HEK293 (cell line): Measurements from ENCODE around the gene PLEKHH2.
A peak's percentile ranks its signal among the peaks of the same experiment; 100 is the strongest.

Source experiments
- AEBP2 ChIP-seq: fragments of 450-650 bp; formaldehyde crosslinking; IDR thresholded peaks from 2 replicates; pipeline ENCODE4 v1.5.1; 2016; ENCODE audit warnings: missing biosample characterization, missing genetic modification characterization, borderline replicate concordance
- ATF2 ChIP-seq: fragments of 450-650 bp; formaldehyde crosslinking; IDR thresholded peaks from 2 replicates; pipeline ENCODE4 v1.5.1; 2016; ENCODE audit warnings: missing biosample characterization, missing genetic modification characterization, low read depth
- FEZF1 ChIP-seq: fragments of 450-650 bp; formaldehyde crosslinking; IDR thresholded peaks from 2 replicates; pipeline ENCODE4 v1.5.1; 2016; ENCODE audit warnings: missing biosample characterization, missing genetic modification characterization
- OVOL3 ChIP-seq: fragments of 450-650 bp; formaldehyde crosslinking; IDR thresholded peaks from 2 replicates; pipeline ENCODE4 v1.5.1; 2016; ENCODE audit warnings: missing biosample characterization, missing genetic modification characterization
- PRDM1 ChIP-seq: fragments of 450-650 bp; formaldehyde crosslinking; IDR thresholded peaks from 2 replicates; pipeline ENCODE4; 2016; ENCODE audit warnings: missing biosample characterization, missing genetic modification characterization
- SP7 ChIP-seq: fragments of 450-650 bp; formaldehyde crosslinking; IDR thresholded peaks from 2 replicates; pipeline ENCODE4 v1.5.1; 2016; ENCODE audit warnings: missing biosample characterization, missing genetic modification characterization
- ZBTB44 ChIP-seq: fragments of 450-650 bp; IDR thresholded peaks from 2 replicates; pipeline ENCODE4 v1.5.1; 2018; ENCODE audit warnings: missing biosample characterization, mild to moderate bottlenecking, missing genetic modification characterization
- ZFP69B ChIP-seq: fragments of 450-650 bp; formaldehyde crosslinking; IDR thresholded peaks from 2 replicates; pipeline ENCODE4 v1.5.1; 2016; ENCODE audit warnings: missing biosample characterization, missing genetic modification characterization
- ZNF133 ChIP-seq: fragments of 450-650 bp; formaldehyde crosslinking; IDR thresholded peaks from 2 replicates; pipeline ENCODE4 v1.5.1; 2016; ENCODE audit warnings: missing biosample characterization, missing genetic modification characterization
- ZNF221 ChIP-seq: fragments of 450-650 bp; formaldehyde crosslinking; IDR thresholded peaks from 2 replicates; pipeline ENCODE4 v1.5.1; 2017; ENCODE audit warnings: missing biosample characterization, missing genetic modification characterization, borderline replicate concordance
- ZNF239 ChIP-seq: fragments of 450-650 bp; formaldehyde crosslinking; IDR thresholded peaks from 2 replicates; pipeline ENCODE4 v1.5.1; 2016; ENCODE audit warnings: missing biosample characterization, missing genetic modification characterization
- ZNF248 ChIP-seq: fragments of 450-650 bp; formaldehyde crosslinking; IDR thresholded peaks from 2 replicates; pipeline ENCODE4 v1.5.1; 2017; ENCODE audit warnings: missing biosample characterization, missing genetic modification characterization
- ZNF292 ChIP-seq: fragments of 450-650 bp; formaldehyde crosslinking; IDR thresholded peaks from 2 replicates; pipeline ENCODE4 v1.5.1; 2016; ENCODE audit warnings: low read depth, missing biosample characterization, missing genetic modification characterization, borderline replicate concordance
- ZNF366 ChIP-seq: fragments of 450-650 bp; formaldehyde crosslinking; conservative IDR thresholded peaks from 2 replicates; pipeline ENCODE4 v1.5.1; 2016; ENCODE audit warnings: missing biosample characterization, missing genetic modification characterization
- ZNF37A ChIP-seq: fragments of 450-650 bp; IDR thresholded peaks from 2 replicates; pipeline ENCODE4 v1.5.1; 2018; ENCODE audit warnings: missing biosample characterization, missing genetic modification characterization
- ZNF404 ChIP-seq: fragments of 450-650 bp; formaldehyde crosslinking; IDR thresholded peaks from 2 replicates; pipeline ENCODE4 v1.5.1; 2017; ENCODE audit warnings: missing biosample characterization, missing genetic modification characterization
- ZNF530 ChIP-seq: fragments of 450-650 bp; formaldehyde crosslinking; IDR thresholded peaks from 2 replicates; pipeline ENCODE4 v1.5.1; 2016; ENCODE audit warnings: low read depth, missing biosample characterization, missing genetic modification characterization
- ZNF558 ChIP-seq: fragments of 450-650 bp; formaldehyde crosslinking; IDR thresholded peaks from 2 replicates; pipeline ENCODE4 v1.5.1; 2016; ENCODE audit warnings: missing biosample characterization, missing genetic modification characterization
- ZNF561 ChIP-seq: fragments of 450-650 bp; IDR thresholded peaks from 2 replicates; pipeline ENCODE4 v1.5.1; 2018; ENCODE audit warnings: missing biosample characterization, missing genetic modification characterization, borderline replicate concordance
- ZNF621 ChIP-seq: fragments of 450-650 bp; formaldehyde crosslinking; IDR thresholded peaks from 2 replicates; pipeline ENCODE4 v1.5.1; 2017; ENCODE audit warnings: missing biosample characterization, missing genetic modification characterization
- ZNF623 ChIP-seq: fragments of 450-650 bp; formaldehyde crosslinking; IDR thresholded peaks from 2 replicates; pipeline ENCODE4 v1.5.1; 2016; ENCODE audit warnings: missing biosample characterization, missing genetic modification characterization
- ZNF76 ChIP-seq: fragments of 450-650 bp; formaldehyde crosslinking; IDR thresholded peaks from 2 replicates; pipeline ENCODE4; 2016; ENCODE audit warnings: low read depth, missing biosample characterization, missing genetic modification characterization, borderline replicate concordance
- ZNF776 ChIP-seq: fragments of 450-650 bp; formaldehyde crosslinking; IDR thresholded peaks from 2 replicates; pipeline ENCODE4 v1.5.0; 2017; ENCODE audit warnings: missing biosample characterization, missing genetic modification characterization, borderline replicate concordance
- ZNF791 ChIP-seq: fragments of 450-650 bp; formaldehyde crosslinking; IDR thresholded peaks from 2 replicates; pipeline ENCODE4 v1.5.1; 2016; ENCODE audit warnings: missing biosample characterization, missing genetic modification characterization
- TF ChIP-seq, protein P1 (sequence below): fragments of 450-650 bp; formaldehyde crosslinking; IDR thresholded peaks from 2 replicates; pipeline ENCODE4 v1.5.1; 2016; ENCODE audit warnings: missing biosample characterization, missing genetic modification characterization
- TF ChIP-seq, protein P2 (sequence below): fragments of 450-650 bp; formaldehyde crosslinking; IDR thresholded peaks from 2 replicates; pipeline ENCODE4 v1.5.1; 2016; ENCODE audit warnings: missing biosample characterization, missing genetic modification characterization
- TF ChIP-seq, protein P3 (sequence below): fragments of 450-650 bp; formaldehyde crosslinking; IDR thresholded peaks from 2 replicates; pipeline ENCODE4 v1.5.1; 2016; ENCODE audit warnings: missing biosample characterization, missing genetic modification characterization, borderline replicate concordance

Gene PLEKHH2

GRCh38 chr2:43634604-43635306 is 2.3 kb upstream of the PLEKHH2 start (continued):
- TF ChIP-seq, protein P1, sequence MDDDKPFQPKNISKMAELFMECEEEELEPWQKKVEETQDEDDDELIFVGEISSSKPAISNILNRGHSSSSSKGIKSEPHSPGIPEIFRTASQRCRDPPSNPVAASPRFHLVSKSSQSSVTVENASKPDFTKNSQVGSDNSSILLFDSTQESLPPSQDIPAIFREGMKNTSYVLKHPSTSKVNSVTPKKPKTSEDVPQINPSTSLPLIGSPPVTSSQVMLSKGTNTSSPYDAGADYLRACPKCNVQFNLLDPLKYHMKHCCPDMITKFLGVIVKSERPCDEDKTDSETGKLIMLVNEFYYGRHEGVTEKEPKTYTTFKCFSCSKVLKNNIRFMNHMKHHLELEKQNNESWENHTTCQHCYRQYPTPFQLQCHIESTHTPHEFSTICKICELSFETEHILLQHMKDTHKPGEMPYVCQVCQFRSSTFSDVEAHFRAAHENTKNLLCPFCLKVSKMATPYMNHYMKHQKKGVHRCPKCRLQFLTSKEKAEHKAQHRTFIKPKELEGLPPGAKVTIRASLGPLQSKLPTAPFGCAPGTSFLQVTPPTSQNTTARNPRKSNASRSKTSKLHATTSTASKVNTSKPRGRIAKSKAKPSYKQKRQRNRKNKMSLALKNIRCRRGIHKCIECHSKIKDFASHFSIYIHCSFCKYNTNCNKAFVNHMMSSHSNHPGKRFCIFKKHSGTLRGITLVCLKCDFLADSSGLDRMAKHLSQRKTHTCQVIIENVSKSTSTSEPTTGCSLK (tag by site-specific recombination), result no peak
- TF ChIP-seq ZNF621 (no peak), ZNF776 (tag by site-specific recombination) (no peak), ZNF404 (no peak), OVOL3 (tag by site-specific recombination) (peak; percentile 81; the same call in 1 of the 2 replicates), ZNF791 (tag by site-specific recombination) (no peak), ZNF133 (tag by site-specific recombination) (no peak), ZFP69B (0 out of 2 replicates have a peak, but pooled peaks have one; percentile 16), ZNF248 (tag by site-specific recombination) (no peak), ZNF561 (tag by site-specific recombination) (0 out of 2 replicates have a peak, but pooled peaks have one; percentile 35), ZNF558 (tag by site-specific recombination) (no peak), ZNF366 (no peak), ATF2 (tag by site-specific recombination) (peak; percentile 43; the same call in 1 of the 2 replicates), ZNF530 (tag by site-specific recombination) (no peak), SP7 (tag by site-specific recombination) (0 out of 2 replicates have a peak, but pooled peaks have one; percentile 21), ZNF37A (no peak), AEBP2 (no peak), ZNF623 (no peak), ZNF76 (tag by site-specific recombination) (no peak), ZNF239 (tag by site-specific recombination) (no peak), FEZF1 (peak; percentile 53), ZNF292 (tag by site-specific recombination) (no peak), ZNF221 (tag by site-specific recombination) (no peak), ZBTB44 (tag by site-specific recombination) (peak; percentile 63), PRDM1 (tag by site-specific recombination) (no peak)
- TF ChIP-seq, protein P2, sequence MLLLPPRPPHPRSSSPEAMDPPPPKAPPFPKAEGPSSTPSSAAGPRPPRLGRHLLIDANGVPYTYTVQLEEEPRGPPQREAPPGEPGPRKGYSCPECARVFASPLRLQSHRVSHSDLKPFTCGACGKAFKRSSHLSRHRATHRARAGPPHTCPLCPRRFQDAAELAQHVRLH, result no peak
- TF ChIP-seq, protein P3, sequence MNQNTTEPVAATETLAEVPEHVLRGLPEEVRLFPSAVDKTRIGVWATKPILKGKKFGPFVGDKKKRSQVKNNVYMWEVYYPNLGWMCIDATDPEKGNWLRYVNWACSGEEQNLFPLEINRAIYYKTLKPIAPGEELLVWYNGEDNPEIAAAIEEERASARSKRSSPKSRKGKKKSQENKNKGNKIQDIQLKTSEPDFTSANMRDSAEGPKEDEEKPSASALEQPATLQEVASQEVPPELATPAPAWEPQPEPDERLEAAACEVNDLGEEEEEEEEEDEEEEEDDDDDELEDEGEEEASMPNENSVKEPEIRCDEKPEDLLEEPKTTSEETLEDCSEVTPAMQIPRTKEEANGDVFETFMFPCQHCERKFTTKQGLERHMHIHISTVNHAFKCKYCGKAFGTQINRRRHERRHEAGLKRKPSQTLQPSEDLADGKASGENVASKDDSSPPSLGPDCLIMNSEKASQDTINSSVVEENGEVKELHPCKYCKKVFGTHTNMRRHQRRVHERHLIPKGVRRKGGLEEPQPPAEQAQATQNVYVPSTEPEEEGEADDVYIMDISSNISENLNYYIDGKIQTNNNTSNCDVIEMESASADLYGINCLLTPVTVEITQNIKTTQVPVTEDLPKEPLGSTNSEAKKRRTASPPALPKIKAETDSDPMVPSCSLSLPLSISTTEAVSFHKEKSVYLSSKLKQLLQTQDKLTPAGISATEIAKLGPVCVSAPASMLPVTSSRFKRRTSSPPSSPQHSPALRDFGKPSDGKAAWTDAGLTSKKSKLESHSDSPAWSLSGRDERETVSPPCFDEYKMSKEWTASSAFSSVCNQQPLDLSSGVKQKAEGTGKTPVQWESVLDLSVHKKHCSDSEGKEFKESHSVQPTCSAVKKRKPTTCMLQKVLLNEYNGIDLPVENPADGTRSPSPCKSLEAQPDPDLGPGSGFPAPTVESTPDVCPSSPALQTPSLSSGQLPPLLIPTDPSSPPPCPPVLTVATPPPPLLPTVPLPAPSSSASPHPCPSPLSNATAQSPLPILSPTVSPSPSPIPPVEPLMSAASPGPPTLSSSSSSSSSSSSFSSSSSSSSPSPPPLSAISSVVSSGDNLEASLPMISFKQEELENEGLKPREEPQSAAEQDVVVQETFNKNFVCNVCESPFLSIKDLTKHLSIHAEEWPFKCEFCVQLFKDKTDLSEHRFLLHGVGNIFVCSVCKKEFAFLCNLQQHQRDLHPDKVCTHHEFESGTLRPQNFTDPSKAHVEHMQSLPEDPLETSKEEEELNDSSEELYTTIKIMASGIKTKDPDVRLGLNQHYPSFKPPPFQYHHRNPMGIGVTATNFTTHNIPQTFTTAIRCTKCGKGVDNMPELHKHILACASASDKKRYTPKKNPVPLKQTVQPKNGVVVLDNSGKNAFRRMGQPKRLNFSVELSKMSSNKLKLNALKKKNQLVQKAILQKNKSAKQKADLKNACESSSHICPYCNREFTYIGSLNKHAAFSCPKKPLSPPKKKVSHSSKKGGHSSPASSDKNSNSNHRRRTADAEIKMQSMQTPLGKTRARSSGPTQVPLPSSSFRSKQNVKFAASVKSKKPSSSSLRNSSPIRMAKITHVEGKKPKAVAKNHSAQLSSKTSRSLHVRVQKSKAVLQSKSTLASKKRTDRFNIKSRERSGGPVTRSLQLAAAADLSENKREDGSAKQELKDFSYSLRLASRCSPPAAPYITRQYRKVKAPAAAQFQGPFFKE (tag by site-specific recombination), result no peak
